BE2C (cell line): Measurements from ENCODE around the gene CCS.
"Not testable (repeated sequence)": the region's sequence is repeated elsewhere in the genome, so short reads cannot be mapped to it uniquely, and the experiment has no call there.

ENCODE experiments used
- DNase-seq: peaks from one replicate; pipeline ENCODE4 v3.0.0-alpha.2; 2020
- H3K27me3 ChIP-seq: fragments of 250-450 bp; sonication (Bioruptor Pico); 2 replicates; pipeline ENCODE4 v1.5.1; 2020; ENCODE audit warnings: mild to moderate bottlenecking
- H3K36me3 ChIP-seq: fragments of 250-450 bp; sonication (Bioruptor Pico); 2 replicates; pipeline ENCODE4 v1.5.1; 2020; ENCODE audit warnings: mild to moderate bottlenecking
- H3K4me1 ChIP-seq: fragments of 250-450 bp; sonication (Bioruptor Pico); 2 replicates; pipeline ENCODE4 v1.5.1; 2020
- H3K4me3 ChIP-seq: 2 replicates; pipeline ENCODE4 v1.5.1; 2011; ENCODE audit warnings: low read depth, low read length
- H3K9me3 ChIP-seq: fragments of 250-450 bp; sonication (Bioruptor Pico); 2 replicates; pipeline ENCODE4 v1.5.1; 2020
- CTCF ChIP-seq: IDR thresholded peaks from 2 replicates; pipeline ENCODE4 v1.5.1; 2012; ENCODE audit warnings: mild to moderate bottlenecking, low read depth, low read length

Gene CCS

GRCh38 chr11:66569076-66569475 lies 23.9 kb upstream of the CCS start:
- Histone ChIP-seq H3K27me3 (no peaks in the 10 kb centered on the region), H3K4me3 (no peak overlapping the region), H3K4me1 (no peaks in the 10 kb centered on the region), H3K36me3 (no peaks in the 10 kb centered on the region), H3K9me3 (no peaks in the 10 kb centered on the region)
- no peak for DNase-seq
- TF ChIP-seq CTCF = no peak

- Histone ChIP-seq H3K4me1 (no peaks in the 10 kb centered on the region), H3K9me3 (no peaks in the 10 kb centered on the region), H3K4me3 (no peak overlapping the region), H3K27me3 (peaks cover 5% of the 10 kb centered on the region), H3K36me3 (no peaks in the 10 kb centered on the region)
- DNase-seq = no peak
- no peak for TF ChIP-seq CTCF
Measured at GRCh38 chr11:66570079-66570849, 22.7 kb upstream of the CCS start.

- Histone ChIP-seq H3K27me3 (peaks cover 5% of the 10 kb centered on the region), H3K4me3 (no peak overlapping the region), H3K9me3 (no peaks in the 10 kb centered on the region), H3K4me1 (no peaks in the 10 kb centered on the region), H3K36me3 (no peaks in the 10 kb centered on the region)
- TF ChIP-seq CTCF = no peak
- no peak for DNase-seq
Measured at GRCh38 chr11:66570850-66571180, 22.2 kb upstream of the CCS start.

- TF ChIP-seq CTCF = peak; percentile 90
- Histone ChIP-seq H3K9me3 (no peaks in the 10 kb centered on the region), H3K4me3 (no peak overlapping the region), H3K27me3 (peaks cover 5% of the 10 kb centered on the region), H3K36me3 (no peaks in the 10 kb centered on the region), H3K4me1 (no peaks in the 10 kb centered on the region)
- peak; percentile 84 for DNase-seq
Measured at GRCh38 chr11:66579017-66579606, 13.9 kb upstream of the CCS start.

GRCh38 chr11:66580803-66581202 lies 12.2 kb upstream of the CCS start:
- DNase-seq = no peak
- H3K27me3 ChIP-seq = no peaks in the 10 kb centered on the region
- no peak overlapping the region for H3K4me3 ChIP-seq
- no peaks in the 10 kb centered on the region for H3K9me3 ChIP-seq
- no peaks in the 10 kb centered on the region for H3K36me3 ChIP-seq
- no peaks in the 10 kb centered on the region for H3K4me1 ChIP-seq
- no peak for TF ChIP-seq CTCF

GRCh38 chr11:66581261-66581660 lies 11.7 kb upstream of the CCS start:
- H3K36me3 ChIP-seq = no peaks in the 10 kb centered on the region
- no peak overlapping the region for H3K4me3 ChIP-seq
- H3K9me3 ChIP-seq = no peaks in the 10 kb centered on the region
- no peak for TF ChIP-seq CTCF
- H3K4me1 ChIP-seq = no peaks in the 10 kb centered on the region
- no peaks in the 10 kb centered on the region for H3K27me3 ChIP-seq
- DNase-seq = no peak

- H3K4me3 ChIP-seq, H3K4me1 ChIP-seq, H3K9me3 ChIP-seq, H3K36me3 ChIP-seq, DNase-seq, H3K27me3 ChIP-seq: not testable (repeated sequence)
Measured at GRCh38 chr11:66582565-66583147, 10.3 kb upstream of the CCS start.

GRCh38 chr11:66585447-66585846 lies 7.5 kb upstream of the CCS start:
- not testable (repeated sequence) for H3K4me1 ChIP-seq, DNase-seq, H3K36me3 ChIP-seq, H3K4me3 ChIP-seq, H3K27me3 ChIP-seq, H3K9me3 ChIP-seq
